Ectodermal cell (in vitro differentiated cells): ENCODE measurements around the gene OGFOD3.
"Not testable (repeated sequence)": the region's sequence is repeated elsewhere in the genome, so short reads cannot be mapped to it uniquely, and the experiment has no call there.

Experiments
- H3K27ac ChIP-seq: 2 replicates; pipeline ENCODE4 v1.7.0; 2013; ENCODE audit warnings: mild to moderate bottlenecking, low read depth, low read length; ENCODE audit not compliant: insufficient read depth, poor library complexity, severe bottlenecking
- H3K27me3 ChIP-seq: 2 replicates; pipeline ENCODE4 v1.7.0; 2013; ENCODE audit warnings: mild to moderate bottlenecking, low read length; ENCODE audit not compliant: insufficient read depth, control insufficient read depth, poor library complexity, severe bottlenecking
- H3K36me3 ChIP-seq: one replicate; pipeline ENCODE4 v1.7.0; 2013; ENCODE audit warnings: low read length; ENCODE audit not compliant: control insufficient read depth, insufficient read depth
- H3K4me1 ChIP-seq: one replicate; pipeline ENCODE4 v1.7.0; 2013; ENCODE audit warnings: low read length; ENCODE audit not compliant: control insufficient read depth, insufficient read depth
- H3K4me3 ChIP-seq: 2 replicates; pipeline ENCODE4 v1.7.0; 2013; ENCODE audit warnings: low read depth, low read length, control low read depth; ENCODE audit not compliant: insufficient read depth
- H3K9me3 ChIP-seq: 2 replicates; pipeline ENCODE4 v1.7.0; 2013; ENCODE audit warnings: mild to moderate bottlenecking, low read length, moderate library complexity; ENCODE audit not compliant: control insufficient read depth
- WGBS, 2 experiments: methylation state at CpG; one replicate each; pipeline ENCODE4 v1.1.7; 2013; ENCODE audit warnings: missing lambda C conversion rate in 2 of 2; 5-methylcytosine and 5-hydroxymethylcytosine counted together

The OGFOD3 gene

DNA sequence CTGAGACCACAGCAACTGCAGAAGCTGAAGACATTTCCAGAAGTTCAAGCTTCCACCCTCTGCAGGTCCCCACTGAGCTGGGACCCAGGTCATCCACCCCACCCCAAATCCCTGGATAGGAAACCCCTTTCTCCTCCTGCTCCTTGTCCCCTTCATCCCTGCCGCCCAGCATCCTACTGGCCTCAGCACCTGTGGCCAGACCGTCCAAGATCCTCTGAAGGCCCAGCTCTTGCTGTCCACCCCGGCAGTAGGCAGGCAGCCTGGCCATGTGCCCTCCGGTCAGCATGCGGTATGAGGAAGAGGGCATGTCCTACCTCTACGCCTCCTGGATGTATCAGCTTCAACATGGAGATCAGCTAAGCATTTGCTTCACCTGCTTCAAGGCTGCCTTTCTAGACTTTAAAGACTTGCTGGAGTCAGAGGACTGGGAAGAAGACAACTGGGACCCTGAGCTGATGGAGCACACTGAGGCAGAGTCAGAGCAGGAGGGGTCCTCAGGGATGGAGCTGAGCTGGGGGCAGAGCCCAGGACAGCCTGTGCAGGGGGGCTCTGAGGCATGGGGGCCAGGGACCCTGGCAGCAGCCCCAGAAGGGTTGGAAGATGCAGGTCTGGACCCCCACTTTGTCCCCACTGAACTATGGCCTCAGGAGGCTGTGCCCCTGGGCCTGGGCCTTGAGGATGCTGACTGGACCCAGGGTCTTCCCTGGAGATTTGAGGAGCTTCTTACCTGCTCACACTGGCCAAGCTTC, 56.3 kb downstream of the OGFOD3 start:
- H3K36me3 ChIP-seq: no peaks in the 10 kb centered on the region
- H3K27ac ChIP-seq: no peak overlapping the region
- WGBS, 2 experiments: 88 to 93% methylated on average over 6 of the region's 6 CpGs
- H3K27me3 ChIP-seq: no peaks in the 10 kb centered on the region
- H3K4me1 ChIP-seq: no peaks in the 10 kb centered on the region
- no peak overlapping the region for H3K4me3 ChIP-seq
- no peaks in the 10 kb centered on the region for H3K9me3 ChIP-seq

DNA sequence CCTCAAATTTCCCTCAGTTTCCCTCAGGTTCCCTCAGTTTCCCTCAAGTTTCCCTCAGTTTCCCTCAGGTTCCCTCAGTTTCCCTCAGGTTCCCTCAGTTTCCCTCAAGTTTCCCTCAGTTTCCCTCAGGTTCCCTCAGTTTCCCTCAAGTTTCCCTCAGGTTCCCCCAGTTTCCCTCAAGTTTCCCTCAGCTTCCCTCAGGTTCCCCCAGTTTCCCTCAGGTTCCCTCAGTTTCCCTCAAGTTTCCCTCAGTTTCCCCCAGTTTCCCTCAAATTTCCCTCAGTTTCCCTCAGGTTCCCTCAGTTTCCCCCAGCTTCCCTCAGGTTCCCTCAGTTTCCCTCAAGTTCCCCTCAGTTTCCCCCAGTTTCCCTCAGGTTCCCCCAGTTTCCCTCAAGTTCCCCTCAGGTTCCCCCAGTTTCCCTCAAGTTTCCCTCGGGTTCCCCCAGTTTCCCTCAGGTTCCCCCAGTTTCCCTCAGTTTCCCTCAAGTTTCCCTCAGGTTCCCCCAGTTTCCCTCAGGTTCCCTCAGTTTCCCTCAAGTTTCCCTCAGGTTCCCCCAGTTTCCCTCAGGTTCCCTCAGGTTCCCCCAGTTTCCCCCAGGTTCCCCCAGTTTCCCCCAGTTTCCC, 58.8 kb downstream of the OGFOD3 start:
- not testable (repeated sequence) for H3K4me3 ChIP-seq, H3K27ac ChIP-seq, H3K9me3 ChIP-seq, H3K27me3 ChIP-seq, H3K36me3 ChIP-seq, H3K4me1 ChIP-seq
- WGBS, 2 experiments: 89 to 95% methylated on average over 1 of the region's 1 CpG

- Histone ChIP-seq H3K4me1 (no peaks in the 10 kb centered on the region), H3K27ac (no peak within 1 kb of the TSS), H3K27me3 (no peaks in the 10 kb centered on the region), H3K4me3 (no peak within 1 kb of the TSS), H3K36me3 (no peaks in the 10 kb centered on the region), H3K9me3 (no peaks in the 10 kb centered on the region)
- WGBS, 2 experiments: 89 to 90% methylated on average over 21 of the region's 21 CpGs
These were observed 59.7 kb downstream of the OGFOD3 start, which contains the start of gene TEX19 for GRCh38 chr17:82358465-82359350. TEX19 (plus strand) TSS chr17:82359247; CDS start chr17:82362151, 2,904 bp downstream.

GRCh38 chr17:82357394-82357793, 61.0 kb downstream of the OGFOD3 start:
- no peaks in the 10 kb centered on the region for H3K27me3 ChIP-seq
- H3K9me3 ChIP-seq: no peaks in the 10 kb centered on the region
- no peak overlapping the region for H3K27ac ChIP-seq
- WGBS, 2 experiments: 86 to 90% methylated on average over 2 of the region's 2 CpGs
- no peak overlapping the region for H3K4me3 ChIP-seq
- no peaks in the 10 kb centered on the region for H3K36me3 ChIP-seq
- no peaks in the 10 kb centered on the region for H3K4me1 ChIP-seq

DNA sequence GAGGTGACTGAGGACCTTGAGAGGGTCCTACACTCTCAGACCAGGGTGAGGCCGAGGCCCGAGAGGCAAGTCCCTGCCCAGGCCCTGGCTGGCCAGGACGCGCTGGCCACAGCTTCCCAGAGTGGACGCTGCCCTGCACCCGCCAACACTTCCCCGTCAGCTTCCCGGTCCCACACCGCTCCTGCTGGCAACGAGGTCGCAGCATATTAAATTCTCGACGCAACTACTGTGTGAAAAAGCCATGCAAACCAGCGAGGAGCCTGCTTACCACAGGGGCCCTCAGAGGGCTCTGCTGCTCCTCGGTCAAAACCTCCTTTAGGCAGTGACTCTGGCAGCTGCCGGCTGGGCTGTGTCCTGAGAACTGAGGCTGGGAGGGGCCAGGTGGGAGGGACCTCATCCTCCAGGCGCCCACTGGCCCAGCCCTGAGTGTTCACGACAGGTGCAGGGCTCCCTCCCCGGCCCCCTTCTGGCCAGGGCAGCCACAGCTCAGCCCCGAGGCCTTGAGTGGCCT, 61.5 kb downstream of the OGFOD3 start:
- Histone ChIP-seq H3K9me3 (no peaks in the 10 kb centered on the region), H3K36me3 (no peaks in the 10 kb centered on the region), H3K4me3 (no peak overlapping the region), H3K27me3 (no peaks in the 10 kb centered on the region), H3K4me1 (no peaks in the 10 kb centered on the region), H3K27ac (no peak overlapping the region)
- 70 to 73% methylated on average over 20 of the region's 20 CpGs for WGBS, 2 experiments

DNA sequence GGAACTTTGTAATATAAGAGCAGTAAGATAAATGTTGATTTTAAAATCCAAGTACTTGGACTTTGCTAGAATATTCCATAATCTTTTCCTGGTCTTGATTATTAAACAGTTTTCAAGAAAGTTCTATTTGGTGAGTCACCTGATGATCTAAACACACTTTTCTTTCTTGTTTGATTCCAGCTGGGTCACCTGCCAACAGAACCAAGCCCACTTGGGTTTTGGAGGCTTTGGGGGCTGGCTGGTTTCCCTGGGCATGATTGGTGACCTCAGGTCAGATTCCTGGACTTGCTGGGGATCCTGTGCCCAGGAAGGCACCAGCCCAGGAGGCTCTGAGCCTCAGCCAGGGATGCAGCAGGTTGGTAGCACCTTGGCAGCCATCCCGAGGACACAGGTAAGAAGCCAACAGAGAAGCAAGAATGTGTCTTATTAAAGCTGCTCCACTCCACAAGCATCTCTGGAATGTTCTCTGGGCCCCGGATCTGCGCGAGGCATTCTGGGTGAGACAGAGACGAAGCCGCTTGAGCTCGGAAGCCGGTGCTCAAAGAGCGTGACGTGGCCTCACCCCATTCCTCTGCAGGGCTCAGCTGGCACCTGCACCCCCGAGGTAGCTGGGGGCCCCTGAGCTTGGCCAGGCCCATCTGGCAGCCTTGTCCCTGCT, 62.5 kb downstream of the OGFOD3 start:
- H3K36me3 ChIP-seq: no peaks in the 10 kb centered on the region
- H3K9me3 ChIP-seq: no peaks in the 10 kb centered on the region
- no peaks in the 10 kb centered on the region for H3K4me1 ChIP-seq
- H3K27ac ChIP-seq: no peak overlapping the region
- no peak overlapping the region for H3K4me3 ChIP-seq
- H3K27me3 ChIP-seq: no peaks in the 10 kb centered on the region
- WGBS, 2 experiments: 90 to 93% methylated on average over 11 of the region's 11 CpGs

- Histone ChIP-seq H3K27me3 (no peaks in the 10 kb centered on the region), H3K27ac (no peak overlapping the region), H3K9me3 (no peaks in the 10 kb centered on the region), H3K4me3 (no peak overlapping the region), H3K4me1 (no peaks in the 10 kb centered on the region), H3K36me3 (no peaks in the 10 kb centered on the region)
- WGBS, 2 experiments: 92 to 96% methylated on average over 7 of the region's 7 CpGs
These were observed 63.5 kb downstream of the OGFOD3 start for GRCh38 chr17:82354804-82355308.

DNA sequence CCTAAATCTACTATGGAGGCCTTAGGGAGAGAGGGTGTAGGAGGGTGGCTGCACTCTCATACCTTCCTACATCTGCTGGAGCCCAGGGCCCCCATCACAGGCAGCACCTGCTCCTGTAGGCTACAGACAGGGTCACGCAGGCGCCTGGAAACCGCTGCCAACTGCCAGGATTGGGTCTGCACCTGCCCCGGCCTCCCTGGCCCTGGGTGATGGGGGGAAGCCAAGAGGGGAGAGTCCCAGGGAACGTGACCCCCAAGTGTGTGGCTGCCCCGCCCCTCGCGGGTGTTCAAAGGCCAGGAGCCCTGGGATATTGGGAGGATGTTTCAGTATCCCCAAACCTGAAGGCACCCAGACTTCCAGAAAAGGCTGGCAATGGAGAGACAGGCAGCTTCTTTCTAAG, 64.9 kb downstream of the OGFOD3 start:
- no peaks in the 10 kb centered on the region for H3K9me3 ChIP-seq
- H3K36me3 ChIP-seq: no peaks in the 10 kb centered on the region
- H3K27me3 ChIP-seq: peaks cover 4% of the 10 kb centered on the region
- H3K27ac ChIP-seq: no peak overlapping the region
- WGBS, 2 experiments: 91 to 94% methylated on average over 8 of the region's 8 CpGs
- no peaks in the 10 kb centered on the region for H3K4me1 ChIP-seq
- H3K4me3 ChIP-seq: no peak overlapping the region

GRCh38 chr17:82351713-82352488, 66.5 kb downstream of the OGFOD3 start:
- 50 to 51% methylated on average over 26 of the region's 26 CpGs for WGBS, 2 experiments
- no peaks in the 10 kb centered on the region for H3K9me3 ChIP-seq
- no peaks in the 10 kb centered on the region for H3K4me1 ChIP-seq
- H3K27me3 ChIP-seq: peaks cover 4% of the 10 kb centered on the region
- no peak overlapping the region for H3K27ac ChIP-seq
- no peaks in the 10 kb centered on the region for H3K36me3 ChIP-seq
- no peak overlapping the region for H3K4me3 ChIP-seq
